ENCODE data around the gene ACADSB.

ACADSB gene

GRCh38 chr10:123038782-123039631, 30.2 kb downstream of the ACADSB start:
- H3K27ac ChIP-seq (ENCODE audit: low read length): no peak overlapping the region
- H3K9ac ChIP-seq (ENCODE audit: low read length): no peak overlapping the region
- H3K79me2 ChIP-seq (ENCODE audit: low read length): no peaks in the 10 kb centered on the region
- H3K36me3 ChIP-seq (replicated peaks; ENCODE audit: insufficient read depth, low read length): no peaks in the 10 kb centered on the region
- H3K9me3 ChIP-seq (replicated peaks; ENCODE audit: insufficient read depth, low read length): no peaks in the 10 kb centered on the region
- DNase-seq: no peak
- no peaks in the 10 kb centered on the region for H4K20me1 ChIP-seq (ENCODE audit: insufficient read depth, low read length)
- H3F3A ChIP-seq (ENCODE audit: insufficient read depth, low read length): no peaks in the 10 kb centered on the region
- H3K4me2 ChIP-seq (ENCODE audit: low read depth, low read length): no peak overlapping the region
- no peak for TF ChIP-seq CTCF (IDR thresholded peaks at IDR 0.05; ENCODE audit: low read length)
- no peak for TF ChIP-seq EZH2phosphoT487 (IDR thresholded peaks at IDR 0.05; ENCODE audit: low read length)
- TF ChIP-seq EZH2 (optimal IDR thresholded peaks at IDR 0.05; ENCODE audit: low read depth, low read length): no peak
- H3K4me1 ChIP-seq (ENCODE audit: low read length): no peaks in the 10 kb centered on the region
- no peaks in the 10 kb centered on the region for H3K27me3 ChIP-seq (replicated peaks; ENCODE audit: insufficient read depth, low read length)
- H3K9me2 ChIP-seq (replicated peaks; ENCODE audit: insufficient read depth, low read length): no peaks in the 10 kb centered on the region
- H2AFZ ChIP-seq (ENCODE audit: low read length): no peak overlapping the region
- no peak overlapping the region for H3K4me3 ChIP-seq (ENCODE audit: low read length)

- Histone ChIP-seq H3K36me3 (replicated peaks; ENCODE audit: insufficient read depth, low read length) (no peaks in the 10 kb centered on the region), H2AFZ (ENCODE audit: low read length) (no peak overlapping the region), H3K4me2 (ENCODE audit: low read depth, low read length) (no peak overlapping the region)
Observed at GRCh38 chr10:123039632-123039930, 30.8 kb downstream of the ACADSB start.

GRCh38 chr10:123042708-123043408, 34.1 kb downstream of the ACADSB start:
- no peaks in the 10 kb centered on the region for H3K9me2 ChIP-seq (replicated peaks; ENCODE audit: insufficient read depth, low read length)
- no peaks in the 10 kb centered on the region for H3K36me3 ChIP-seq (replicated peaks; ENCODE audit: insufficient read depth, low read length)
- H3K27ac ChIP-seq (ENCODE audit: low read length): no peak overlapping the region
- no peaks in the 10 kb centered on the region for H3K27me3 ChIP-seq (replicated peaks; ENCODE audit: insufficient read depth, low read length)
- H3K4me1 ChIP-seq (ENCODE audit: low read length): no peaks in the 10 kb centered on the region
- no peak overlapping the region for H3K9ac ChIP-seq (ENCODE audit: low read length)
- H3F3A ChIP-seq (ENCODE audit: insufficient read depth, low read length): no peaks in the 10 kb centered on the region
- no peaks in the 10 kb centered on the region for H4K20me1 ChIP-seq (ENCODE audit: insufficient read depth, low read length)
- no peak overlapping the region for H3K4me3 ChIP-seq (ENCODE audit: low read length)
- no peak overlapping the region for H3K4me2 ChIP-seq (ENCODE audit: low read depth, low read length)
- DNase-seq: no peak
- H3K79me2 ChIP-seq (ENCODE audit: low read length): no peaks in the 10 kb centered on the region
- no peak overlapping the region for H2AFZ ChIP-seq (ENCODE audit: low read length)
- no peak for TF ChIP-seq CTCF (IDR thresholded peaks at IDR 0.05; ENCODE audit: low read length)
- no peak for TF ChIP-seq EZH2phosphoT487 (IDR thresholded peaks at IDR 0.05; ENCODE audit: low read length)
- TF ChIP-seq EZH2 (optimal IDR thresholded peaks at IDR 0.05; ENCODE audit: low read depth, low read length): no peak
- no peaks in the 10 kb centered on the region for H3K9me3 ChIP-seq (replicated peaks; ENCODE audit: insufficient read depth, low read length)

More at GRCh38 chr10:123039632-123039930, 30.8 kb downstream of the ACADSB start:
- no peaks in the 10 kb centered on the region for H3K4me1 ChIP-seq (ENCODE audit: low read length)
- no peaks in the 10 kb centered on the region for H3K79me2 ChIP-seq (ENCODE audit: low read length)
- H3K27me3 ChIP-seq (replicated peaks; ENCODE audit: insufficient read depth, low read length): no peaks in the 10 kb centered on the region
- H3K9me3 ChIP-seq (replicated peaks; ENCODE audit: insufficient read depth, low read length): no peaks in the 10 kb centered on the region
- H3K9ac ChIP-seq (ENCODE audit: low read length): no peak overlapping the region
- H3F3A ChIP-seq (ENCODE audit: insufficient read depth, low read length): no peaks in the 10 kb centered on the region
- TF ChIP-seq EZH2phosphoT487 (IDR thresholded peaks at IDR 0.05; ENCODE audit: low read length) (no peak), CTCF (IDR thresholded peaks at IDR 0.05; ENCODE audit: low read length) (no peak), EZH2 (optimal IDR thresholded peaks at IDR 0.05; ENCODE audit: low read depth, low read length) (no peak)
- no peaks in the 10 kb centered on the region for H3K9me2 ChIP-seq (replicated peaks; ENCODE audit: insufficient read depth, low read length)
- no peak overlapping the region for H3K4me3 ChIP-seq (ENCODE audit: low read length)
- DNase-seq: no peak
- no peaks in the 10 kb centered on the region for H4K20me1 ChIP-seq (ENCODE audit: insufficient read depth, low read length)
- no peak overlapping the region for H3K27ac ChIP-seq (ENCODE audit: low read length)
